Bronchial epithelial cell (primary cell): ENCODE measurements around the gene SETD3. TPM values are rescaled to one million over a fixed set of nuclear protein-coding genes. Genes with fewer than 3 reads are reported as not detected.

Experiments used
- DNase-seq: peaks from one replicate; pipeline ENCODE4 v3.0.0-alpha.2; 2010; ENCODE audit warnings: low read depth
- FAIRE-seq: peaks from 2 replicates; lab custom pipeline; 2011; peaks lifted over from hg19 to GRCh38; lab: Jason Lieb, UNC
- H3K27me3 ChIP-seq: 2 replicates; pipeline ENCODE4 v1.5.1; 2011; ENCODE audit warnings: low read length; ENCODE audit not compliant: control insufficient read depth, insufficient read depth
- H3K36me3 ChIP-seq: 2 replicates; pipeline ENCODE4 v1.5.1; 2011; ENCODE audit warnings: low read length; ENCODE audit not compliant: control insufficient read depth, insufficient read depth
- H3K4me3 ChIP-seq: 2 replicates; pipeline ENCODE4 v1.5.1; 2011; ENCODE audit warnings: mild to moderate bottlenecking, low read depth, low read length, control low read depth
- total RNA-seq: library from RNA; depleted of rRNA; stranded (reverse); fragments of >200 nt; gene quantifications from 2 replicates; pipeline ENCODE4 v1.2.1, GENCODE V29; 2014
- TF ChIP-seq, protein P1 (sequence below): IDR thresholded peaks from 2 replicates; pipeline ENCODE4 v1.5.1; 2011; ENCODE audit warnings: mild to moderate bottlenecking, moderate library complexity, low read length, control low read depth, inconsistent platforms; ENCODE audit not compliant: insufficient read depth, severe bottlenecking

Gene SETD3
- total RNA-seq, 1 donor from 2014 or later = 66.6 TPM

GRCh38 chr14:99471731-99472130, 8.9 kb downstream of the SETD3 start:
- FAIRE-seq = no peak

GRCh38 chr14:99468836-99469592, 11.6 kb downstream of the SETD3 start:
- FAIRE-seq (no peak), DNase-seq (no peak)
- Histone ChIP-seq H3K36me3 (peaks cover 4% of the 10 kb centered on the region), H3K27me3 (no peaks in the 10 kb centered on the region), H3K4me3 (no peak overlapping the region)
- TF ChIP-seq, protein P1, sequence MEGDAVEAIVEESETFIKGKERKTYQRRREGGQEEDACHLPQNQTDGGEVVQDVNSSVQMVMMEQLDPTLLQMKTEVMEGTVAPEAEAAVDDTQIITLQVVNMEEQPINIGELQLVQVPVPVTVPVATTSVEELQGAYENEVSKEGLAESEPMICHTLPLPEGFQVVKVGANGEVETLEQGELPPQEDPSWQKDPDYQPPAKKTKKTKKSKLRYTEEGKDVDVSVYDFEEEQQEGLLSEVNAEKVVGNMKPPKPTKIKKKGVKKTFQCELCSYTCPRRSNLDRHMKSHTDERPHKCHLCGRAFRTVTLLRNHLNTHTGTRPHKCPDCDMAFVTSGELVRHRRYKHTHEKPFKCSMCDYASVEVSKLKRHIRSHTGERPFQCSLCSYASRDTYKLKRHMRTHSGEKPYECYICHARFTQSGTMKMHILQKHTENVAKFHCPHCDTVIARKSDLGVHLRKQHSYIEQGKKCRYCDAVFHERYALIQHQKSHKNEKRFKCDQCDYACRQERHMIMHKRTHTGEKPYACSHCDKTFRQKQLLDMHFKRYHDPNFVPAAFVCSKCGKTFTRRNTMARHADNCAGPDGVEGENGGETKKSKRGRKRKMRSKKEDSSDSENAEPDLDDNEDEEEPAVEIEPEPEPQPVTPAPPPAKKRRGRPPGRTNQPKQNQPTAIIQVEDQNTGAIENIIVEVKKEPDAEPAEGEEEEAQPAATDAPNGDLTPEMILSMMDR = no peak

More at GRCh38 chr14:99471731-99472130, 8.9 kb downstream of the SETD3 start:
- H3K27me3 ChIP-seq = no peaks in the 10 kb centered on the region
- DNase-seq = no peak
- no peaks in the 10 kb centered on the region for H3K36me3 ChIP-seq
- no peak overlapping the region for H3K4me3 ChIP-seq
- TF ChIP-seq, protein P1 = no peak

DNA sequence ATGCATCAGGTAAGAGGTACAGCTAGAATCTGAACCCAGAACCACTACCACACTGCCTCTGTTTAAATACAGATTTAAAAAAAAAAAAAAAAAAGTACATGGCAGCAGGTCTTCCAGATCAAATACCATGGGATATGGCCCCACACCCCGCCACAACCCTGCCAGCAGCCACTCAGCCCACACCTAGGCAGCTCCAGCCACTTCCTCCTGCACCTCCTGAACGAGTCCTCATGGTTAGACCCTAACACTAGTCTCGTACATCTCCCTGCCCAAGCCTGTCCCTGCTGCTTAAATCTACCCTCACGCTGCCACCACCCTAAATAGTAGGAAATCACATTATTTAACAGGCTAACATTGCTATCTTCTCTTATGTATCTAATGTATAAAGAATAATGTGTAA, 12.6 kb downstream of the SETD3 start:
- FAIRE-seq (no peak), DNase-seq (no peak)
- Histone ChIP-seq H3K4me3 (no peak overlapping the region), H3K27me3 (no peaks in the 10 kb centered on the region), H3K36me3 (peaks cover 5% of the 10 kb centered on the region)
- TF ChIP-seq, protein P1 = no peak

DNA sequence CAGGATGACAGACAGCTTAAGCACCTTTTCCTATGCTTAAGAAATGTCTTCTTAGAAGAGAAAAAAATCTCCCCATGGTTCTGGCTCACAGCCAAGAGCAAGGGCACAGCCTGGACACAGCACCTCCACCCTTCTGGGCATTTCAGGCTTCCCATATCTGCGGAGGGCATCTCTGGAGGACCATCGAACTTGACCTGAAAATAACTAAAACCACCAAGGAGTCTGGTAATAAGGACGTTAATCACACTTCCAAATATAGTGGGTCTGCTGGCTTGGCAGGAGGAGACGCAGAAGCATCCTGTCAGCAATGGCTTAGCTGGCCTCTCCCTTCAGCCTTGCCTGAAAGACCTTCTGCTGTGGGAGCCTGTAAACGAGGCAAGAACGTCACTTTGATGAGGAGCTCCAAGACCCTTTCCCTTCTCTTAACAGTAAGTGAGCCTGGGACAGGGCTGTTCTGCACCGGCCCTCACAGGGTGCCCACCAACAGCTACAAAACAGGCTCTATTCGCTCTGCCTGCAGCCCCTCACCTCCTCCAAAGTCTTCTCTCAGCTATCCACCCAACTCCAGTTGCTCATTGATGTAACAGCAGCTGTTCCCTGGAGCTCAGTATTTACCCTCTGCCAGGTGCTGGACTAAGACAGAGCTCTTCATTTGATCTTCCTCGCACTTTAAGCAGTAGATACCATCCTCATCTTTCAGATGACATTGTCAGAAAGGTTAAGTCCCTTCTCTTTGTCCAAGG, 13.2 kb downstream of the SETD3 start:
- Histone ChIP-seq H3K27me3 (no peaks in the 10 kb centered on the region), H3K36me3 (peaks cover 5% of the 10 kb centered on the region), H3K4me3 (no peak overlapping the region)
- FAIRE-seq (no peak), DNase-seq (no peak)
- TF ChIP-seq, protein P1 = no peak

DNA sequence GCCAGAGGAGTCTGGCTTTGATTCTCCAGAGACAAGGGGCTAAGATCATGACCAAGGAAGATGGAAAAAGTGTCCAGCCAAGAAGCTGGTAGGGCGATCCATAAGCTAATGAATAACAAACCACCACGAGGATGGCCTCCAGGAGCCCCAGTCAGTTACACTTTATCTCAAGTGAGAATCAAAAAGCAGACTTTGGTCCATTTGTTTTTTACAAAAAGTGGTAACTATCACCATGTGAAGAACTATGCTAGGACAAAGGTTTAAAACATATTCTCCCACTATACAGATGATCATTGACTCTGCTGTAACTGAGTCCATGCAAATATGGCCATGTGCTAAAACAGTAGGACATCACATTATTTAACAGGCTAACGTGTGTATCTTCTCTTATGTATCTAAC, 13.9 kb downstream of the SETD3 start:
- Histone ChIP-seq H3K4me3 (no peak overlapping the region), H3K36me3 (peaks cover 5% of the 10 kb centered on the region), H3K27me3 (no peaks in the 10 kb centered on the region)
- DNase-seq (no peak), FAIRE-seq (no peak)
- TF ChIP-seq, protein P1 = no peak
